ENCODE data around the gene C4A. TPM values are rescaled to one million over a fixed set of nuclear protein-coding genes. Genes with fewer than 3 reads are reported as not detected.

Gene C4A
- total and polyA plus RNA-seq, 2 of the 4 experiments (the other 2 are of a cell fraction) = 0.90 to 3.8 TPM

GRCh38 chr6:31968791-31969711, 12.8 kb upstream of the C4A start:
- no peaks in the 10 kb centered on the region for H4K20me1 ChIP-seq (ENCODE audit: insufficient read depth, low read length)
- H3K18ac ChIP-seq (ENCODE audit: low read depth, low read length) = no peak overlapping the region
- no peak overlapping the region for H2AK5ac ChIP-seq (ENCODE audit: low read depth, low read length)
- H3K4ac ChIP-seq (ENCODE audit: low read depth, low read length) = no peak overlapping the region
- DNase-seq (no peak), ATAC-seq (ENCODE audit: low read depth) (no peak)
- no peak overlapping the region for H2BK120ac ChIP-seq (ENCODE audit: low read depth, low read length)
- BruUV-seq (replicated peaks) = no TSS peak
- peaks cover 53% of the 10 kb centered on the region for H3K36me3 ChIP-seq (ENCODE audit: control insufficient read depth, insufficient read depth, low read length)
- H3K14ac ChIP-seq (replicated peaks; ENCODE audit: low read depth, low read length) = no peak overlapping the region
- intact Hi-C loops (cut with micrococcal nuclease) (no loop called here), in situ Hi-C loops (cut with MboI; ENCODE audit: low sequenced_read_pairs) (no loop called here), dilution Hi-C loops (cut with HindIII; ENCODE audit: low sequenced_read_pairs, unreplicated experiment) (no loop called here)
- no peak overlapping the region for H2AK9ac ChIP-seq (replicated peaks; ENCODE audit: low read depth, low read length, poor library complexity)
- 94% methylated on average over 9 of the region's 23 CpGs; no CpG with 5 or more reads in 1 of the 2 experiments for WGBS, 2 experiments (ENCODE audit: extremely low coverage in 2 of 2, insufficient read length in 1 of 2)
- no peak overlapping the region for H2BK15ac ChIP-seq (ENCODE audit: low read depth, low read length)
- H2BK20ac ChIP-seq (ENCODE audit: low read depth, low read length) = no peak overlapping the region
- H3K4me3 ChIP-seq (ENCODE audit: insufficient read depth, low read depth, low read length) = no peak overlapping the region
- H3K9me1 ChIP-seq (ENCODE audit: insufficient read depth, low read length) = peaks cover 6% of the 10 kb centered on the region; the same call in 1 of the 2 replicates
- H3K79me1 ChIP-seq (ENCODE audit: low read depth in 1 of 2, low read length in 2 of 2) = peaks cover 19 to 46% of the 10 kb centered on the region in 2 experiments
- ChIA-PET POLR2A (ENCODE audit: unreplicated experiment) (no interaction called here), CTCF (no interaction called here)
- no peak overlapping the region for H2BK5ac ChIP-seq (ENCODE audit: low read depth, low read length, poor library complexity, severe bottlenecking)
- H4K5ac ChIP-seq (ENCODE audit: low read depth, low read length) = no peak overlapping the region
- H3K56ac ChIP-seq (ENCODE audit: extremely low read depth, insufficient read depth, low read length) = no peak overlapping the region
- H3K23ac ChIP-seq (ENCODE audit: low read depth, low read length) = no peak overlapping the region
- H3K27me3 ChIP-seq (ENCODE audit: control insufficient read depth, insufficient read depth, low read length) = no peaks in the 10 kb centered on the region
- no peaks in the 10 kb centered on the region for H3K9me3 ChIP-seq (ENCODE audit: control insufficient read depth, insufficient read depth, low read length)
- H4K8ac ChIP-seq (ENCODE audit: low read depth in 2 of 2, low read length in 2 of 2) = no peak overlapping the region
- H3K4me1 ChIP-seq (ENCODE audit: control insufficient read depth, insufficient read depth, low read length) = peaks cover 11% of the 10 kb centered on the region
- TF ChIP-seq SMC3 (IDR thresholded peaks at IDR 0.05; ENCODE audit: low read depth, low read length) (no peak), ELK1 (IDR thresholded peaks at IDR 0.05; ENCODE audit: borderline replicate concordance, low read depth, low read length) (no peak), RFX5 (IDR thresholded peaks at IDR 0.05; ENCODE audit: low read depth, low read length) (no peak), POLR2A (IDR thresholded peaks at IDR 0.05; ENCODE audit: low read depth, low read length) (no peak), CEBPB (IDR thresholded peaks at IDR 0.05; ENCODE audit: low read depth, low read length) (no peak), RCOR1 (IDR thresholded peaks at IDR 0.05; ENCODE audit: insufficient replicate concordance, low read length) (no peak), MAFK (IDR thresholded peaks at IDR 0.05; ENCODE audit: low read depth, low read length) (no peak), MAZ (IDR thresholded peaks at IDR 0.05; ENCODE audit: borderline replicate concordance, low read depth, low read length) (no peak), USF2 (IDR thresholded peaks at IDR 0.05; ENCODE audit: low read depth, low read length) (no peak)
- H2AFZ ChIP-seq (replicated peaks; ENCODE audit: low read length, poor library complexity) = no peak overlapping the region
- H3K9ac ChIP-seq (ENCODE audit: low read depth, low read length) = no peak overlapping the region
- H3K27ac ChIP-seq (ENCODE audit: insufficient read depth, low read length) = no peak overlapping the region
- no peak overlapping the region for H3K4me2 ChIP-seq (ENCODE audit: low read depth, low read length)
- no peak overlapping the region for H4K91ac ChIP-seq (ENCODE audit: insufficient read depth, low read depth, low read length)
